Stimulated activated CD8-positive, alpha-beta memory T cell treated with anti-CD3 and anti-CD28 coated beads, Interleukin-15, amount 100 ng/mL, for 24 hours (primary cell): ENCODE results near the gene HHIPL2.
"Not testable (repeated sequence)": the region's sequence is repeated elsewhere in the genome, so short reads cannot be mapped to it uniquely, and the experiment has no call there.

ENCODE experiments used
- DNase-seq: peaks from one replicate; pipeline ENCODE4 v3.0.0-alpha.2; 2020; ENCODE audit warnings: low read depth

HHIPL2 gene

DNA sequence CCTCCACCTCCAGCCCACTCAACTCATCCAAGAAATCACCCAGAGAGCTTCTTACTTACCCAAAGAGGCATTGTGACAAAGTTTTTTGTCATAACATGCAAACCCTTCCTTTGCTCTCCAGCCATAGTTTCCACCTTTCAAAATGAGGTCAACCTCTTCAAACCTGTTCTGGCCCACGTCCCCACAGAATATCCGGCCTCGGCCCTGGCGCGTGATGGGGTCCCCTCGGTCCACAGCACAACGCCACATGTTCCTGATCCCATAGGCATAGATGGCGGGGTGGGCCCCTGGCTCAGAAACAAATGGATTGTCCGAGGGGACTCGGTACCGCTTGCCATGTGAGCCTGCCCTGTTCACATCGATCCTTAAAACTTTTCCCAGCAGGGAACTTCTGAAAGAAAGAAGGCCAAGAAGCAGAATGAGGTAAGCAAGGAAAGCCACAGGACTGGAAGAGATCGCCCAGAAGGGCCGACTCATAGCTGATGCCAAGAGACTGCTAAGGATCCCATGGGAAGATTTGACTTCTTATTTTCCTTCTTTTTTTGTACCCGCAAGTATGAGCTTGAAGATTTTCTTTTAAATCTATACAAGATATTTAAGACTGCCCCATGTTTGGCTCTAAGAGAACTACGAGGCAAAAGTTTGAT lies 7.8 kb downstream of the HHIPL2 start:
- DNase-seq = no peak

DNA sequence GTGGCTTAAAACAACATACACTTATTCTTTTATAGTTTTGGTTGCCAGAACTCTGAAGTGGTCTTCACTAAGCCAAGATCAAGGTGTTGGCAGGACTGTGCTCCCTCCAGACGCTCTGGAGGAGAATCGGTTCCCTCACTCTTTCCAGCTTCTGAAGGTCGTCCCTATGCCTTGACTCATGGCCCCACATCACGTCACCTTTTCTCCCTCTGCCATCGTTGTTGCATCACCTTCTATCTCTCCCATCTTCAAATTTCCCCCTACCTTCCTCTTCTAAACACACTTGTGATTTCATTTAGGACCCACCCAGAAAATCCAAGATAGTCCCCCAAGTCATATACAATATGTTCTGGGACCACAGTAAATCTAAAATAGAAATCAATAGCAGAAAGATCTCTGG lies 12.4 kb downstream of the HHIPL2 start:
- no peak for DNase-seq

DNA sequence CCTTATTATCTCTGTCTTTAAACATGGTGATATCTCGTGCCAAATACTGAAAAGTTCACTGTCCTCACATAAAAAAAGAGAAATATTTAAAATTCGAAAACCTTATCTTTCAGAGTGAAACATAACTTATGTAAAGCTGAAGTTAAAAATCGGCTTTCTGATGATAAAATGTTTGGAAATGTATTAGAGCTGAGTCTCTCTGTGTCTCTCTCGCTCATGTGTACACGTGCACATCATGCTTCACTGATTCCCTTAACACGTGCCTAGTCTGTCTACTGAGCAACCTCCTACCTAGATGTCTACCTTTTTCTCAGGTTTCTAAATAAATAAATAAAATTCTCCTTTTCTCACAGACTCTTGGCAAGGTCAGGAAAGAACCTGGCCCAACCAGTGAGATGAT lies 17.1 kb downstream of the HHIPL2 start:
- DNase-seq = no peak

DNA sequence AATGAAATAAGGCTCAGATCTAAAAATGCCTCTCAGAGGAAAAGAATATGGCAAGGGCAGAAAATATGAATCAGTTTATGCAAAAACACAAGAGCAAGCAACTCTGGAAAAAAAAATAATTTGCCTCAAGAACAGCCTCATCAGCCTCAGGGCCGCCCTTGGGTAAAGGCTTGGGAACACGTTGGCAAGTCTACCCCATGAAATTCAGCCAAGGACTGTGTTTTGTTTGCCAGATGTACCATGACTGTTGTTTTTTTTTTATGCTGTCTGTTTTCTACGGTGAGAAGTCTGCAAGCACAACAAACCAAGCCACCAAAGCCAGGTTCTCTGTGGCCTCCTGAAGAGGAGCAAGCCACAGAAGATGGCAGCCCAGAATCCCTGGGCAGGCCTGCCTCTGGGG lies 18.0 kb downstream of the HHIPL2 start:
- DNase-seq = no peak

DNA sequence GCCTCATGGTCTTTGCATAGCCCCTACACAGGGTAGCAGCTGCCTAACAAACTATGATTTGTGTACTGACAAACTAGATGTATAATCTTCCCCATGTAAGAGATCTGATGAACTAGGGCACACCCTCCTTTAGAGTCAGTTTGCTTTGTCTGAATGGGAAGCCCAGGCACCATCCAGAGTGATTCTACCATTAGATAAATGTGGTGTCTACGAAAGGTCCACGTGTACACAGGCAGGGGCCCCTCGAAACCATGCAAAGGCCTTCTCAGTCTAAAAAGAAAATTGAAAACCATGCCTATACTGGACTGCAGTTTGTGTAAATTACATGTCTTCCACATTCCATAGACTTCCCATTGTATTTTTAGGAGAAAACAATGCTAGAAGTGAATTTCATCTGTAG lies 18.7 kb downstream of the HHIPL2 start:
- no peak for DNase-seq

DNA sequence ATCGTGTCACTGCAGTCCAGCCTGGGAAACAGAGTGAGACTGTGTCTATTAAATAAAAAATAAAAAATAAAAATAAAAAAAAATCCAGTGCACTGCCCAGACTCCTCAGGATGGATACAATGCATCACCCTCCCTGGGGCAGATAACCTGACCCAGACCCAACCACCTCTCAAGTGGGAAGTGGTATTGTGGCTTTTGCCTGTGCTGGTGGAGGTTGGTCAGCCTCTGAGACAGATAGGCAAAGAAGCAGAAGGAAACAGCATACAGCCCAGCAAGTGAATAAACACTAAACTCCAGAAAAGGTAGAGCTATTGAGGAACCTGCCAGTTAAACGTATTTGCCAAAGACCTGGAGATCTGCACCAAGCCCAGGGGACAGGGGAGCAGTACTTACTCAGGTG lies 22.0 kb downstream of the HHIPL2 start:
- DNase-seq = no peak

DNA sequence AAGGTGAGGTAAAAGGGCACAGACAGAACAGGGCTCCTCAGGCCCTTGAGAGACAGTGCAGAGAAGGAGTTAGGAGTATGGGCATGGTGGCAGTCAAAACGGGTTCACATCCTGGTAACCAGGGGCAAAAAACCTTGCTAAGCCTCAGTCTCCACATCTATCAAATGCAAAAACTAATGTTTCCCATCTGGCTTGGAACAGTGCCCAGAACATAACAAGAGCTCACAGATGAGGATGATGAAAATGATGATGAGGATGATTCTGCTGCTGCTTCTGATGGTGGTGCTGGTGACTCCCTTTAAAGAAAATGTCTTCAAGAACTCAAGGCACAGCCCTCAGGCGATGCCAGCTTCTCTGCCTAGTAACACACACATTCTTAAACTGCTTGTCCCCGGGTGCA lies 24.1 kb downstream of the HHIPL2 start:
- no peak for DNase-seq

DNA sequence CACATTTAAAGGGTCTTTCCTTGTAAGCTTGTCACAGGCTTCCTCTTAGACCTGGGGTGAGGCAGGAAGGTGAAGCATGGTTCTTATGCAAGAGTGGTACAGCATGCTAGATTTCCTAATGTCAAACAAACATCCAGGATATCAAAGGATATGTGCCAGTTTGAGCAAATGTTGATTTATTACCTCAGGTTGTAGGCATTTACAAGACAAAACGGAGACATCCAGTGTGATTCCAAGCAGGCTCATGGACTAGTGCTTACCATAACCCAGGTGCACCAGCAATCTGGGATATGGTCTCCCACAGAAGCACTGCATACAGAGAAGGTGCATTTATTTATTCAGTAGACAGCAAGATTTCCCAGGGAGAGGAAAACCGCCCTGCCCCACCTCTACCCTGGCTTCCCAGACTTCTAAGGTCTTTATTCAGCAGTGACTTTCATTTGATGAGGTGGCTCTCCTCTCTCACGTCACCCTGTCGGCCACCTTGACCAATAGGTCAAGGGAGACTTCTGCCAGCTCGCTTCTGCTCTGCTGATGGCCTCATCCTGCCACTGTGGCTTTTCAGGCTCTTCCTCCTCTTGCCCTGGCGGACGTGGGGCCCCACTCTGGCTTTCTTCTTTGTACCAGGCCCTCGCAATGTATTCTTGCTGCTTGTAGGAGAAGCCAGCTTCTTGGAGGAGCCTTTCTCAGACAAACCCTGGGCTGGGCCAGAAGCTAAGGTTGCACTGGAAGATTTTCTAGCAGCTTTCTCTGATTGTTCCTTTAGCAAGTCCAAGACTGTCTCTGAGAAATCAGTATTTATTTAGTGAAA lies 25.6 kb downstream of the HHIPL2 start:
- DNase-seq = no peak

DNA sequence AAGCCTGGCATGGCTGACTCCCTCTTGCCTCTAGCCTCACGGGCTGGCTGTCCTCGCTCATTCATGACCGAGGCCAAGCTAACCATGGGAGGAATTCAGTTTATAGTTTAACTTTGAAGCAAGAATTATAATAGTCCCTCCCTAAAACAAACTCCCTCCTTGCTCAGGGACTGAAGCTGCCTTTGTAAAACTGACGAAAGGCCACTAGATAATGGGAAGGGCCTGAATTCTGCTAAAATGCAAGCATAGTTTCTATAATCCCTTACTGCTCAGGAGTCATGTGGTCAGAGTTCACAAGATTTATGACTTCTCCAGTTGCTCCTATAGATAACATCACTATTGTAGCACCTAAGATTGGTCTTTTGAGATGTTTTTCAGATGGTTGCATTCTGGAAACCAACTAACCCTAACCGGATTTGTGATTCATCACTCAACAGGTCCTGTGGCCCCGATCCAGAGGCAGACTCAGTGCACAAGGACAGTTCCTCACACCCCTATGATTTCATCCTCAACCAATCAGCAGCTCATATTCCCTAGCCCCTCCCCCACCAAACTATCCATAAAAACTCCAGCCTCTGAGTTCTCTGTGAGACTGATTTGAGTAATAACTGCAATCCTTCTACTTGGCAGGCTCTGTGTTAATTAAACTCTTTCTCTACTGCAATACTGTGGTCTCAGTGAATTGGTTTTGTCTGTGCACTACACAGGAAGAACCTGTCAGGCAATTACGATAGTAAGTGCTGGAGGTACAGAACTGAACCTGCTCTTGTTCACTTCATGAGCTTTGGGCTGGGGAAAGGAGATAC lies 26.4 kb downstream of the HHIPL2 start:
- DNase-seq = no peak

DNA sequence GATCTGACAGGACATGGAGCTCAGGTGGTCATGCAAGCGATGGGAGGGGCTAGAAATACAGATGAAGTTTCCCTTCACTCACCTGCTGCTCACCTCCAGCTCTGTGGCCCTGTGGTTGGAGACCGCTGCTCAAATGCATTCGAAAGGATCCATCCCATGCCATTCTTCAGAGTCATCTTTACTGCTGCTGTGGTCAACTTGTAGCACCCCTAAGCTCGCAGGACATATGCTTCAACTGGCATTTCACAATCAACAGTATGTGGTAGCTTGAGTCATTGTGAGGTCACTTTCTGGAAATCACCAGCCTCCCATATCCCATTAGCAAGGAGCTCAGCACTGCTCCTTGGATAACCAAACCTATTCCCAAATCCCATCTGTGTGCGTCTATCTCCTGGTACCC lies 58.4 kb downstream of the HHIPL2 start:
- DNase-seq = not testable (repeated sequence)

DNA sequence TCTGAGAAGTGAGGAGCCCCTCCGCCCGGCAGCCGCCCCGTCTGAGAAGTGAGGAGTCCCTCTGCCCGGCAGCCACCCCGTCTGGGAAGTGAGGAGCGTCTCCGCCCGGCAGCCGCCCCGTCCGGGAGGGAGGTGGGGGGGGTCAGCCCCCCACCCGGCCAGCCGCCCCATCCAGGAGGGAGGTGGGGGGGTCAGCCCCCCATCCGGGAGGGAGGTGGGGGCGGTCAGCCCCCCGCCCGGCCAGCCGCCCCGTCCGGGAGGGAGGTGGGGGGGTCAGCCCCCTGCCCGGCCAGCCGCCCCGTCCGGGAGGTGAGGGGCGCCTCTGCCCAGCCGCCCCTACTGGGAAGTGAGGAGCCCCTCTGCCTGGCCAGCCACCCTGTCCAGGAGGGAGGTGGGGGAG lies 60.1 kb downstream of the HHIPL2 start:
- DNase-seq = not testable (repeated sequence)

DNA sequence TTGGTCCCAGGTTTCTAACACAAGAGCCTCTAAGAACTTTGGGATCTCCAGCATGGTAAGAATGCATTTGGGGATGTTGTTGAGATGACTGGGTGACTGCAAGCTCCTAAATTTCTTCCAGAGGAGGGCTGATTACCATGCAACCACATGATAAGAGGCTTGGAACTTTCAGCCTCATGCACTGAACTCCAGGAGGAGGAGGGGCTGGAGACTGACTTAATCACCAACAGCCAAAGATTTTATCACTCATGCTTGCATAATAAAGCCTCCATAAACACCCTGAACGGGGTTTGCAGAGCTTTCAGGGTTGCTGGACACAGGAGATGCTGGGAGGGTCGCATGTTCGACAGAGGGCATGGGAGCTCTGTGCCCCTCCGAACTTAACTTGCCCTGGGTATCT lies 63.9 kb downstream of the HHIPL2 start:
- not testable (repeated sequence) for DNase-seq

DNA sequence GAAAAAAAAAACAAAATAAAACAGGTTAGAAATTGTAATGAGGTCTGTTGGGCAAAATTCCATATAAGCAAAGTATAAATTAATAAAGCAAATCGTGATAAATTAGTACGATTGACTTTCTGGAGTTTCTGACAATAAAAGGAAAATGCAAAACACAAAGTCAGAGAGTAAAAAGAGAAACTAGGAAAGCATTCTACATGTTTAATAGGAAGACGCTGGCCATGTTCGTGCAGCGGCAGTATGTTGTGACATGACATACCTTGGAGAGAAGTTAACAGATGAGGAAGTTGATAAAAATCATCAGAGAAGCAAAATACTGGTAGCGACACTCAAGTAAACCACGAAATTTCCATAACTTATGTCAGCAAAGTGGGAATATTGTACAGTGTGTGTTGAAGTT lies 68.3 kb downstream of the HHIPL2 start:
- not testable (repeated sequence) for DNase-seq

DNA sequence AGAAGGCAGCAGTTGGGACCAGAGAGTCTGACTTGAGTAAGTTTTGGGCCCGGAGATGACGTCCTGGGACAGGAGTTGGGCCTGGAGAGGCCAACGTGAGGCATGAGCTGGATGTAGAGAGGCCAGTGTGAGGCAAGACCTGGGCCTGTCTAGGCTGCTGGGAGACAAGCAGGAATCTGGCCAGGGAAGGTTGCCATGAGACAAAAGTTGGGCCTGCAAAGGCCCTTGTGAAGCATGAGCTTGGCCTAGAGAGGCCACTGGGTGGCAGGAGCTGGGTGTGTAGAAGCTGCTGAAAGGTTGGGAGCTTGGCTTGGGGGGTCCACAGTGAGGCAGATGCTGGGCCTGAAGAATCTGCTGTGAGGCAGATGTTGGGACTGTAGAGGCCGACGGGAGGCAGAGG lies 71.5 kb downstream of the HHIPL2 start:
- not testable (repeated sequence) for DNase-seq

DNA sequence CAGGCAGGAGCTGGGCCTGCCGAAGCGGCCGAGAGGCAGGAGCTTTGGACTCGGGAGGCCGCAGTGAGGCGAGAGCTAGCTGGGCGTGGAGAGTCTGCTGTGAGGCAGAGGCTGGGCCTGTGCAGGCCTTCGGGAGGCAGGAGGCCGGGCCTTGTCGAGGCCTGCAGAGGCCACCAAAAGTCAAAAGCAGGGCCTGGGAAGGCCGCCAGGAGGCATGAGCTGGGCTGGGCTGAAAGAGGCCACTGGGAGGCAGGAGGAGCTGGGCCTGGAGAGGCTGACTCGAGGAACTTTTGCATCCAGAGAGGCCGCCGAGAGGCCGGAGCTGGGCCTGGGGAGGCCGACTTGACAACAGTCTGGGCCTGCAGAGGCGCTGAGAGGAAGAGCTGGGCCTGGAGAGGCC lies 74.2 kb downstream of the HHIPL2 start:
- DNase-seq = not testable (repeated sequence)

DNA sequence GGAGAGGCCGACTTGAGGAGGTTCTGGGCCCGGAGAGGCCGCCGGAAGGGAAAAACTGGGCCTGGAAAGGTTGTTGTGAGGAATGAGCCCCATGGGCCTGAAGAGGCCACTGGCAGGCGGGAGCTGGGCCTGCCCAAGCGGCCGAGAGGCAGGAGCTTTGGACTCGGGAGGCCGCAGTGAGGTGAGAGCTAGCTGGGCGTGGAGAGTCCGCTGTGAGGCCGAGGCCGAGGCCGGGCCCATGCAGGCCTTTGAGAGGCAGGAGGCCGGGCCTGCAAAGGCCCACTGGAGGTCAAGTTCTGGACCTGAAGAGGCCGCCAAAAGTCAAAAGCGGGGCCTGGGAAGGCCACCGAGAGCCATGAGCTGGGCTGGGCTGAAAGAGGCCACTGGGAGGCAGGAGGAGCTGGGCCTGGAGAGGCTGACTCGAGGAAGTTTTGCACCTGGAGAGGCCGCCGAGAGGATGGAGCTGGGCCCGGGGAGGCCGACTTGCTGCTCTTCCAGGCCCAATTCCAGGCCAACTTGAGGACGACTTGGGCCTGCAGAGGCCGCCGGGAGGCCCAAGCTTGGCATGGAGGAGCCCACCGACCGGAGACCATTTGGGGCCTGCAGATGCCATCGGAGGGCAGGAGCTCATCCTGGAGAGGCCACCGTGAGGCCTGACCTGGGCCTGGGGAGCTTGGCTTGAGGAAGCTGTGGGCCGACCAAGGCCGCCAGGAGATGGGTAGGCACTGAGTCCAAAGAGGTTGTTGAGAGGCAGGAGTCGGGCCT lies 74.9 kb downstream of the HHIPL2 start:
- not testable (repeated sequence) for DNase-seq
